H7 (cell line): Measurements from ENCODE around the gene ST14. TPM values are rescaled to one million over a fixed set of nuclear protein-coding genes. Genes with fewer than 3 reads are reported as not detected.
A peak's percentile ranks its signal among the peaks of the same experiment; 100 is the strongest.

Experiments used
- DNase-seq: peaks from one replicate; pipeline ENCODE4 v3.0.0; 2012
- H3K27me3 ChIP-seq: 2 replicates; pipeline ENCODE4 v1.6.0; 2011; ENCODE audit warnings: mild to moderate bottlenecking, low read length; ENCODE audit not compliant: control insufficient read depth, insufficient read depth
- H3K36me3 ChIP-seq: replicated peaks from 2 replicates; pipeline ENCODE4 v1.5.1; 2011; ENCODE audit warnings: low read length; ENCODE audit not compliant: control insufficient read depth, insufficient read depth
- H3K4me3 ChIP-seq: 2 replicates; pipeline ENCODE4 v1.5.1; 2011; ENCODE audit warnings: low read depth, mild to moderate bottlenecking, control low read depth, low read length, moderate library complexity; ENCODE audit not compliant: insufficient read depth
- total RNA-seq: library from RNA; depleted of rRNA; stranded (reverse); fragments of >200 nt; shearing (Covaris generic); gene quantifications from 2 replicates; pipeline ENCODE4 v1.2.3, GENCODE V29; 2014

The ST14 gene
- total RNA-seq, 1 experiment from 2014 or later = 4.5 TPM

- no peak overlapping the region for H3K4me3 ChIP-seq
- DNase-seq = peak; percentile 91
- H3K27me3 ChIP-seq = no peaks in the 10 kb centered on the region
- peaks cover 13% of the 10 kb centered on the region for H3K36me3 ChIP-seq
Measured at GRCh38 chr11:130145975-130146776, 13.4 kb upstream of the ST14 start.

GRCh38 chr11:130146796-130147195 is 12.8 kb upstream of the ST14 start:
- no peak overlapping the region for H3K4me3 ChIP-seq
- peaks cover 12% of the 10 kb centered on the region for H3K36me3 ChIP-seq
- no peak for DNase-seq
- no peaks in the 10 kb centered on the region for H3K27me3 ChIP-seq

- H3K27me3 ChIP-seq = no peaks in the 10 kb centered on the region
- H3K36me3 ChIP-seq = peaks cover 6% of the 10 kb centered on the region
- DNase-seq = no peak
- H3K4me3 ChIP-seq = no peak overlapping the region
Measured at GRCh38 chr11:130148796-130149326, 10.7 kb upstream of the ST14 start.

- DNase-seq = no peak
- no peaks in the 10 kb centered on the region for H3K36me3 ChIP-seq
- no peak overlapping the region for H3K4me3 ChIP-seq
- H3K27me3 ChIP-seq = no peaks in the 10 kb centered on the region
Measured at GRCh38 chr11:130150790-130151189, 8.8 kb upstream of the ST14 start.

GRCh38 chr11:130151196-130151595 is 8.4 kb upstream of the ST14 start:
- no peak overlapping the region for H3K4me3 ChIP-seq
- no peaks in the 10 kb centered on the region for H3K27me3 ChIP-seq
- DNase-seq = no peak
- H3K36me3 ChIP-seq = no peaks in the 10 kb centered on the region

GRCh38 chr11:130156108-130157022 is 3.2 kb upstream of the ST14 start:
- Histone ChIP-seq H3K36me3 (no peaks in the 10 kb centered on the region), H3K4me3 (no peak overlapping the region), H3K27me3 (peaks cover 36% of the 10 kb centered on the region)
- no peak for DNase-seq

GRCh38 chr11:130157101-130157500 is 2.5 kb upstream of the ST14 start:
- no peaks in the 10 kb centered on the region for H3K36me3 ChIP-seq
- H3K4me3 ChIP-seq = no peak overlapping the region
- peaks cover 43% of the 10 kb centered on the region for H3K27me3 ChIP-seq
- no peak for DNase-seq

- Histone ChIP-seq H3K4me3 (no peak overlapping the region), H3K36me3 (no peaks in the 10 kb centered on the region), H3K27me3 (peaks cover 43% of the 10 kb centered on the region)
- DNase-seq = no peak
Measured at GRCh38 chr11:130157840-130158239, 1.7 kb upstream of the ST14 start.

GRCh38 chr11:130159139-130159538 is 443 bp upstream of the ST14 start:
- Histone ChIP-seq H3K36me3 (no peaks in the 10 kb centered on the region), H3K27me3 (peaks cover 43% of the 10 kb centered on the region), H3K4me3 (peak overlapping the region; percentile 48; the same call in 1 of the 2 replicates)
- DNase-seq = no peak

- DNase-seq = peak; percentile 70
- Histone ChIP-seq H3K36me3 (no peaks in the 10 kb centered on the region), H3K27me3 (peaks cover 43% of the 10 kb centered on the region), H3K4me3 (peak overlapping the region; percentile 48; the same call in 1 of the 2 replicates)
Measured at GRCh38 chr11:130160498-130161155, 1.0 kb downstream of the ST14 start.

GRCh38 chr11:130161441-130162145 is 2.0 kb downstream of the ST14 start:
- Histone ChIP-seq H3K4me3 (no peak overlapping the region), H3K27me3 (peaks cover 43% of the 10 kb centered on the region), H3K36me3 (no peaks in the 10 kb centered on the region)
- no peak for DNase-seq

- H3K27me3 ChIP-seq = peaks cover 43% of the 10 kb centered on the region
- DNase-seq = no peak
- H3K36me3 ChIP-seq = no peaks in the 10 kb centered on the region
- H3K4me3 ChIP-seq = no peak overlapping the region
Measured at GRCh38 chr11:130162733-130163132, 3.2 kb downstream of the ST14 start.

GRCh38 chr11:130163346-130164220 is 4.0 kb downstream of the ST14 start:
- no peak for DNase-seq
- H3K36me3 ChIP-seq = no peaks in the 10 kb centered on the region
- H3K4me3 ChIP-seq = no peak overlapping the region
- peaks cover 35% of the 10 kb centered on the region for H3K27me3 ChIP-seq
